LoVo (cell line): ENCODE data around the gene SMAD5.

ENCODE experiments used
- DNase-seq: peaks from one replicate; pipeline ENCODE4 v3.0.0-alpha.2; 2016; ENCODE audit warnings: low spot score

The SMAD5 gene

GRCh38 chr5:136115183-136115865 lies 17.3 kb upstream of the SMAD5 start:
- no peak for DNase-seq

- DNase-seq, result no peak
Measured at GRCh38 chr5:136120529-136120928, 12.1 kb upstream of the SMAD5 start.

DNA sequence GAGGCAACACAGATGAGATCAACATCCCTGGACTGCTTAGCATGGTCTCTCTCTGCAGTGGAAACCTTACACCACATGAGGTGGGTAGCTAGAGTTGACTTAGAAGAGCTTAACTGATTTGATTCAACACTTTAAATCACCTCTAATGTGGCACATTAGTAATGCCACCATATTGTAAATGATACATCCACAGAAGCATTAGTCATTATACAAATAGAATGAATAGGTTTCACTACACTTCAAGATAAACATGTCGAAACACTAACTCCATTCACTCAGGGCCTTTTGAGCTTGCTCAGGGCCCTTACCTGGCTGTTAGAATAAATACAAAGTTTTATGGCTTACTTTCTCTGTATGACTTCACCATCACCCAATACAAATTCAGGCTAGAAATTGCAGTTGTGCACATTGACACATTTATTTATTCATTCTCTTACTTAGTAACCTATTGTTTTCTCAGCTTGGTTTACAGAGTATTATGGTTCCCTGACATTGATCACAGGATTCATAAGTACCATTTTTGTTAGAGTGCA lies 9.3 kb upstream of the SMAD5 start:
- peak; percentile 80 for DNase-seq

DNA sequence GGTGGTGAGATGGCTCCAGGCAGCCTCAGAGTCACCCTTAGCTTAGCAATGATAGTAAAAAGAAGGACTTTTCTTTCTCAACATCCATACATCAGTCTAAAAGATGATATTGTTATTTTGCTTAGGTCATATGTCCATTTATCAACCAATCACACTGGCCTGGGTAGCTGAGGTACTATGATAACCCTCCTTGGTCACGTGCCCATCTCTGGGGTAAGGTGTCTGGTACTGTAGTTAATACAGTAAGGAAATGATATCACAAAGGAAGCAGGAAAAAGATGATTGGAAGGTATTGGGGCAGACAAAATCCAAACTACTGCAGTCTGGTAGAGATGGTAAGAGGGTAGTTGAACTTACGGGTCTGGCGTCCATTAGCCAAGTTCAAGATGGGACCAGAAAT lies 5.1 kb upstream of the SMAD5 start:
- no peak for DNase-seq

DNA sequence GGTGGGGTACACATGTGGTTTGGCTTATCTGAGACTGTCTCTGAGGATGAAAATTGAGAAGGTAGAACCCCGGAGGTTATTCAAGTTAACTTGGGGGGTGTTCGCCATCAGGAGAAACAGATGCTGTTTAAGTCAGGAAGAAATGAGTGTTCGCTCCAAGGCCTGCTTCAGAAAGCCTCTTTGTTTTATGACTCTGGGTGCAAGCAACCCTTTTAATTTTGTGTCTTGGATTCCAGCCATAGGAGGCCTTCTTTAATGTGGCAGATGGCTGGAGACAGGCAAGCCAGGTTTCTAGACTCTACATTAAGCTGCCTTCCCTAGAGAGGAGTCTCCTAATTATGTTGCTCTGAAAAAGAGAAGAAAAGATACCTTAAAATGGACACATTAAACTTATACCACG lies 4.2 kb upstream of the SMAD5 start:
- no peak for DNase-seq

DNA sequence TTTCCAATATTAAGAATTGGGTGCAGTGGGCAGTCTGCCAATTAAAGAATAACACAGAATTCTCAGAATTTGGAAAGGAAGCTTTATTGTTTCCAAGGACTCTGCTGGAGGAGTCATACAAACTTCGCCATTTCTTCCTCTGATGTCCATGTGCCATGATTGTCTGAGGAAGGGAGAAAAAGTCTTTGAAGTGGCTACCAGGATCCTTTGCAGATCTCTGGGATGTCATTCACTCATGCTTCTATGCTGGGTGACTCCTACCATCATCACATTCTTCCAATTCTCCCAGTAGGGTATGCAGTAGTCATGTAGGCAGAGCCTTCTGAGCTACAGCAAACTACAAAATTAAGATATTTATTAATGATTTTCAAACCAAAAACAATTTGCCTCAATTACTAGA lies 3.2 kb upstream of the SMAD5 start:
- no peak for DNase-seq

- DNase-seq, result no peak
Measured at GRCh38 chr5:136130581-136130980, 2.1 kb upstream of the SMAD5 start.

- peak; percentile 9 for DNase-seq
Measured at GRCh38 chr5:136132087-136132486, 558 bp upstream of the SMAD5 start.

DNA sequence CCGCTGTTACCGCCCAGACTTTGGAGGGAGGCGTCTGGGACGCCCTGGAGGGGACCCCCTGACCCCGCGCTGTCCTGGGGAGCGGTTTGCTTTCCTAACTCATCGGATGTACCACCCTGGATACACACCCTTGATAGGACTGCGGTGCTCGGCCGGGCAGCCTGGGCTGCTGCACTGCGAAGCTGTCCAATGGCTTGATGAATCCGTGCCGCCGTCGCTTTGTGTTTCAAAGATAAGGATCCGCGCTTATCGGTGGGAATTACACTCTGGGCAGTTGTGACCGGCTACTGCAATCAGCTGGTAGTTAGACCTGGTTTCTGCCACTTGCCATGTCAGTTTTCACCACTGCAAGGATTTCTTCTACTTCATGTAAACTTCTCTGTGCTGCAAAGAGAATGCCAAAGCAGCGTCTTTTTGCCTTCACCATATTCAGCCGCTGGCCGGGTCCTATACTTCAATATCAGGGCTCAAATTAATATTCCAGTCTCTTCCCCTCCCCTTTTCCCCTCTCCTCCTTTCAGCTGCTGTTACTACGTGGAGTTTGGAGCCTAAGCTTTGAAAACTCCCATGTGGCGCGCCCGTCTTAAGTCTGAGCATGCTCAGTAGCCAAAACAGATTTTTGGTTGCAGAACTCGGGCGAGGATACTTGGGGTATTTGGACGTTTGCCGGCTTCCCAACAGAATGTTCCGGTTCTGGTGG lies 727 bp downstream of the SMAD5 start:
- peak; percentile 54 for DNase-seq

DNA sequence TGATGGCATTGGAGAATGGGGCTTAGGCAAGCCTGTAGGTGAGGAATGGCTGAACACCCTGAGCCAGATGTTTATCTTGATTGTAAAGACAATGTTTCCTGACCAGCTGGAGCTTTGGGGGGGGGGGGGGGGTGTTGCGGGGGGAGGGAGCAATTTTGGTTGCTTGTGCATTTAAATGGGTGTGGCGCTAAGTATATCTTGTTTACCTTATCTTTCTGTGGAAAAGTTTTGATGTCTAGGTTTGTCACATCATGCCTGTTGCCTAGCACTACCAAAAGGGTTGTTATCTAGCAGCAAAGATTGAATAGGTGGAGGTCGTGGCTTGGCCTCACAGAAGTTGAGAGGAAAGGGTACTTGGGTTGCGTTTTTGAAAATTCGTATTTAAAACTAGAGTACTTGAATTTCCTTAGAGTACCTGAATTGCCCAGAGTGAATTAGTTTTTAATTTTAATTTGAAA lies 1.3 kb downstream of the SMAD5 start:
- DNase-seq, result no peak

DNA sequence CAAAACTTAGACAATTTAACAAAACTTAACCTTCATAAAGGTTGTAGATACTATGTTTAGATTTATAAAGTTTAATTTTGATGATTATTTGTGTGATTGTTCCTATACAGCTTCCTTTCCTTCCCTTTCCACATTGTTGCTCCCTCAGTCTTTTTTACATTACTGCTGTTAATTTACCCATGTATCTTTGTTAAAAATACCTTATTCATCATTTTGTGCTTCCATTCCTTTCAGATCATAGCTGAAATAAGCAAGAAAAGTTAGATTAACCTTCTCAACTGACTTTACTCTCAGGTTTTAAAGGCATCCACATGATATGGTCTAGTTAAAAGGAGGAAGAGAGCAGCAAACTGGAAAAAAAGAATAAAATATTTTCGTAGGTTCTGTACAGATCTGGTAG lies 2.0 kb downstream of the SMAD5 start:
- no peak for DNase-seq

GRCh38 chr5:136135536-136135935 lies 2.9 kb downstream of the SMAD5 start:
- DNase-seq, result no peak

GRCh38 chr5:136137497-136138220 lies 5.0 kb downstream of the SMAD5 start:
- no peak for DNase-seq

DNA sequence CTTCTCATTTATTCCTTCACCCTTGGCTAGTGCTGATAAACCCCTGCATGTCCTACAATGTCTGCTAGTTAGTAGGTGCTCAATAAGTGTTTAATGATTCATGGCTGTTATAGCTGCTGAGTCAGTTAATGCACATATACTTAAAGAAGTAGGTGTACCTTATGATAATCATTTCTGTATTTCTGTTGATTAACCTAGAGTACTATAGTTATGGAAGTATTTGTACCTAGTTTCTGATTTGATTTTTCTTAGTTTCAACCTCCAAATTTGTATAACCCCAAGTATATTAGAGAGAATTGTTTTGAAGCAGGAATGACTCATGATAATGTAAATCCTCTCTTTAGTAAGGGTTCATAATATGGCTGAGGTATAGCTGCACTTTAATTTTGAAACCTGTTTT lies 8.9 kb downstream of the SMAD5 start:
- DNase-seq, result no peak

DNA sequence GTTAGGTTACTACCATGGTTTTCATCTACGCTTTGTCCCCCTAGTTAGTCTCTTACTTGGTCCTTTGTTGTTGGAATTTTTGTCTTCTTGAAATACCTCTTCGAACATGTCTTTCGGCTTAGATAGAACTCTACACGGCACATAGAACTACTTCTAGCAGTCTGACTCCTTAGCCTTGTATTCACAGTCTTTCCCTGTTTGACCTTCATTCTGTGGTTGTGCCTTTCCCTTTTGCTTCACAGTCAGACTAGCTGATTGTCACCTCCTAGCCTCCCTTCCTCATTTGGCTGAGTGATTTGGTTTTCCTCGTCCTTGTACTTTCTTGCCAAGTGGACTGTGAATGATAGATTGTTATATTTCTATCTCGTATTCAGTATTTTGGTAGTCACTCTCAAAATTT lies 10.7 kb downstream of the SMAD5 start:
- DNase-seq, result no peak

DNA sequence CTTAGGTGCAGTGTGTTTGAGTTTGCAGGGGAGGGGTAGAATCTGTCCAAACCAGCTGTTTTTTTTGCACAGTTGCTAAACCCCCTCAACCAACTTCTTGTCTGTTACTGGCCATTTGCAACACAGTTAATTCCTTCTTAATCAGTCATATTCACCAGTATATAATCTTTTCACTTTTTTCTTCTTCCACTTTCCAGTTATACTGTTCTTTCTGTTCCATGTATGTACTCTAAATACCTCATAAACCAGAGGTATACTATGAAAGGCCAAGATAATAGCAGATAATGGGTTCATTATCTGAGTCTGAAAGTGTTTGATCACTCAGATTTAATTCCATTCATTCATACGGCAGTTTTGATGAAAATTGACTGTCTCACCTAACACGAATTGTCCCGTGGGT lies 11.1 kb downstream of the SMAD5 start:
- DNase-seq, result no peak

GRCh38 chr5:136145030-136145429 lies 12.4 kb downstream of the SMAD5 start:
- DNase-seq, result no peak

GRCh38 chr5:136146201-136146600 lies 13.6 kb downstream of the SMAD5 start:
- DNase-seq, result no peak

- DNase-seq, result no peak
Measured at GRCh38 chr5:136147632-136148031, 15.0 kb downstream of the SMAD5 start.

- DNase-seq, result no peak
Measured at GRCh38 chr5:136149891-136150290, 17.2 kb downstream of the SMAD5 start.

GRCh38 chr5:136153581-136154236 lies 21.1 kb downstream of the SMAD5 start:
- DNase-seq, result no peak

DNA sequence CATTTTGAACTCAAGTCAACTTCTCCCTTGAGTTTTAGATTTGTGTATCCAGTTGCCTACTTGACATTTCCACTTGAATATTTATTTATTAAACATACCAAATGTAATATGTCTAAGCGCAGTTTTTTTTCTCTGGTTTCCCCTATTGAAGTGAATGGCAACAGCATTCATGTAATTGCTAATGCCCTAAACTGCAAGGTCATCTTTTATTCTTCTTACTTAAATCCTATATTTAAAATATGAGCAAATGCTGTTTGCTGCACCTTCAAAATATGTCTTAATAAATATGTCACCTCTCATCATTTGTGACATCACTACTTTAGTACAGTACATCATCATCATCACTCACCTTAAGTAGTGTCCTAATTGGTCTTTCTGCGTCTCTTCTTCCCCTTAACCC lies 22.4 kb downstream of the SMAD5 start:
- DNase-seq, result no peak
